Neuronal stem cell (in vitro differentiated cells): Measurements from ENCODE around the gene CGB3.
"Not testable (repeated sequence)": the region's sequence is repeated elsewhere in the genome, so short reads cannot be mapped to it uniquely, and the experiment has no call there.

Experiments
- DNase-seq: peaks from one replicate; pipeline ENCODE4 v3.0.0-alpha.2; 2013; ENCODE audit warnings: low spot score
- H2AFZ ChIP-seq: one replicate; pipeline ENCODE4 v1.6.1; 2013; ENCODE audit warnings: mild to moderate bottlenecking, low read length, inconsistent platforms
- H2AK5ac ChIP-seq: 2 replicates; pipeline ENCODE4 v1.6.1; 2013; ENCODE audit warnings: low read depth, mild to moderate bottlenecking, inconsistent platforms, low read length, moderate library complexity, mixed read lengths
- H2BK120ac ChIP-seq: 2 replicates; pipeline ENCODE4 v1.6.1; 2013; ENCODE audit warnings: low read depth, mild to moderate bottlenecking, inconsistent platforms, low read length, moderate library complexity, mixed read lengths
- H2BK12ac ChIP-seq: one replicate; pipeline ENCODE4 v1.6.1; 2013; ENCODE audit warnings: low read length, inconsistent platforms
- H2BK15ac ChIP-seq: 2 replicates; pipeline ENCODE4 v1.6.1; 2013; ENCODE audit warnings: mild to moderate bottlenecking, low read length, inconsistent platforms, mixed read lengths
- H2BK5ac ChIP-seq: one replicate; pipeline ENCODE4 v1.6.1; 2013; ENCODE audit warnings: inconsistent platforms, mild to moderate bottlenecking, low read length, moderate library complexity
- H3K14ac ChIP-seq: one replicate; pipeline ENCODE4 v1.6.1; 2013; ENCODE audit warnings: low read length, inconsistent platforms
- H3K18ac ChIP-seq: 2 replicates; pipeline ENCODE4 v1.6.1; 2013; ENCODE audit warnings: low read length, inconsistent platforms
- H3K23ac ChIP-seq: 2 replicates; pipeline ENCODE4 v1.6.1; 2013; ENCODE audit warnings: low read depth, mild to moderate bottlenecking, mixed read lengths, low read length, inconsistent platforms; ENCODE audit not compliant: poor library complexity
- H3K27ac ChIP-seq: replicated peaks from 3 replicates; pipeline ENCODE4 v1.5.1; 2013; ENCODE audit warnings: low read length, inconsistent platforms
- H3K27me3 ChIP-seq, 3 experiments: 2 replicates each; pipeline ENCODE4 v1.6.1; 2013; ENCODE audit warnings: low read length in 3 of 3, mild to moderate bottlenecking in 2 of 3, inconsistent platforms in 1 of 3, low read depth in 1 of 3, mixed read lengths in 1 of 3, moderate library complexity in 1 of 3; ENCODE audit not compliant: control insufficient read depth in 3 of 3, insufficient read depth in 3 of 3
- H3K36me3 ChIP-seq, 2 donors: replicated peaks in 1 of 2; 2 replicates each; pipeline ENCODE4 v1.6.1; 2013; ENCODE audit warnings: low read length in 2 of 2; ENCODE audit not compliant: control insufficient read depth in 2 of 2, insufficient read depth in 2 of 2
- H3K4ac ChIP-seq: 2 replicates; pipeline ENCODE4 v1.6.1; 2013; ENCODE audit warnings: inconsistent platforms, mild to moderate bottlenecking, low read length, moderate library complexity
- H3K4me1 ChIP-seq, 2 donors: 1 replicate in 1 of 2; 2 replicates in 1 of 2; pipeline ENCODE4 v1.6.1; 2013; ENCODE audit warnings: low read length in 2 of 2, low read depth in 1 of 2; ENCODE audit not compliant: control insufficient read depth in 2 of 2, insufficient read depth in 1 of 2
- H3K4me2 ChIP-seq: one replicate; pipeline ENCODE4 v1.6.1; 2013; ENCODE audit warnings: mild to moderate bottlenecking, low read length, inconsistent platforms; ENCODE audit not compliant: insufficient read depth, poor library complexity, severe bottlenecking
- H3K4me3 ChIP-seq, 2 donors: 2 replicates each; pipeline ENCODE4 v1.5.1; 2013; ENCODE audit warnings: low read length in 2 of 2, mild to moderate bottlenecking in 2 of 2, inconsistent platforms in 1 of 2, moderate library complexity in 1 of 2
- H3K79me1 ChIP-seq: one replicate; pipeline ENCODE4 v1.6.1; 2013; ENCODE audit warnings: low read depth, mild to moderate bottlenecking, inconsistent platforms, low read length, moderate library complexity
- H3K9ac ChIP-seq: one replicate; pipeline ENCODE4 v1.6.1; 2013; ENCODE audit warnings: mild to moderate bottlenecking, low read depth, low read length, inconsistent platforms; ENCODE audit not compliant: poor library complexity
- H3K9me3 ChIP-seq, 2 donors: replicated peaks in 1 of 2; 2 replicates each; pipeline versions ENCODE3 to v1.6.1; 2013; ENCODE audit warnings: low read length in 2 of 2, mild to moderate bottlenecking in 2 of 2, inconsistent platforms in 1 of 2, low read depth in 1 of 2, mixed read lengths in 1 of 2, moderate library complexity in 1 of 2; ENCODE audit not compliant: control insufficient read depth in 2 of 2, insufficient read depth in 1 of 2
- H4K8ac ChIP-seq: one replicate; pipeline ENCODE4 v1.6.1; 2013; ENCODE audit warnings: low read depth, mild to moderate bottlenecking, inconsistent platforms, low read length, moderate library complexity
- H4K91ac ChIP-seq: one replicate; pipeline ENCODE4 v1.6.1; 2013; ENCODE audit warnings: low read length, low read depth, mild to moderate bottlenecking, inconsistent platforms; ENCODE audit not compliant: poor library complexity
- WGBS, 2 donors: extraction: QIAGEN DNeasy Blood & Tissue Kit; methylation state at CpG; one replicate each; pipeline ENCODE4 v1.1.7; 2013; ENCODE audit warnings: missing lambda C conversion rate in 2 of 2, mixed read lengths in 1 of 2; ENCODE audit not compliant: insufficient read length in 2 of 2, insufficient replicate concordance in 1 of 2; ENCODE audit errors: extremely low coverage in 2 of 2; 5-methylcytosine and 5-hydroxymethylcytosine counted together

Gene CGB3

GRCh38 chr19:49043548-49043947, 19.4 kb upstream of the CGB3 start, which contains the start of gene CGB5:
Gene CGB5, plus strand, starts transcription at chr19:49043848. Its CDS starts 362 bp downstream, at chr19:49044210.
- not testable (repeated sequence) for H3K4me2 ChIP-seq, H2AK5ac ChIP-seq, H3K4me3 ChIP-seq, H3K27me3 ChIP-seq, DNase-seq, H3K4me1 ChIP-seq, H3K9me3 ChIP-seq, H3K14ac ChIP-seq, H3K79me1 ChIP-seq, H2AFZ ChIP-seq, H3K23ac ChIP-seq, H2BK5ac ChIP-seq, H3K18ac ChIP-seq, H4K91ac ChIP-seq, H2BK12ac ChIP-seq, H3K4ac ChIP-seq, H2BK15ac ChIP-seq, H4K8ac ChIP-seq, H3K27ac ChIP-seq, H3K36me3 ChIP-seq, H2BK120ac ChIP-seq, H3K9ac ChIP-seq
- no CpG with 5 or more reads among the region's 15 CpGs for WGBS, 2 donors

GRCh38 chr19:49042666-49043065, 18.5 kb upstream of the CGB3 start:
- not testable (repeated sequence) for H4K8ac ChIP-seq, DNase-seq, H2BK120ac ChIP-seq, H3K4me3 ChIP-seq, H3K27me3 ChIP-seq, H3K27ac ChIP-seq, H3K9me3 ChIP-seq, H2BK12ac ChIP-seq, H3K18ac ChIP-seq, H3K4ac ChIP-seq, H3K9ac ChIP-seq, H2AFZ ChIP-seq, H3K4me2 ChIP-seq, H3K14ac ChIP-seq, H4K91ac ChIP-seq, H3K23ac ChIP-seq, H3K36me3 ChIP-seq, H2BK5ac ChIP-seq, H3K4me1 ChIP-seq, H3K79me1 ChIP-seq, H2AK5ac ChIP-seq, H2BK15ac ChIP-seq
- no CpG with 5 or more reads among the region's 4 CpGs for WGBS, 2 donors

- no peak overlapping the region for H3K18ac ChIP-seq
- WGBS, 2 donors: no CpG with 5 or more reads among the region's 17 CpGs
- H3K36me3 ChIP-seq: no peaks in the 10 kb centered on the region
- H4K8ac ChIP-seq: no peak overlapping the region
- no peak overlapping the region for H3K9ac ChIP-seq
- H2BK120ac ChIP-seq: no peak overlapping the region
- no peak overlapping the region for H3K4ac ChIP-seq
- no peak overlapping the region for H3K4me3 ChIP-seq
- H3K27ac ChIP-seq: no peak overlapping the region
- H3K23ac ChIP-seq: no peak overlapping the region
- no peak overlapping the region for H3K14ac ChIP-seq
- no peak overlapping the region for H2AFZ ChIP-seq
- H2AK5ac ChIP-seq: no peak overlapping the region
- H3K9me3 ChIP-seq: no peaks in the 10 kb centered on the region
- no peak overlapping the region for H2BK12ac ChIP-seq
- no peak overlapping the region for H2BK15ac ChIP-seq
- H4K91ac ChIP-seq: no peak overlapping the region
- H3K79me1 ChIP-seq: no peaks in the 10 kb centered on the region
- H3K4me1 ChIP-seq: no peaks in the 10 kb centered on the region
- DNase-seq: no peak
- no peaks in the 10 kb centered on the region for H3K27me3 ChIP-seq
- H3K4me2 ChIP-seq: no peak overlapping the region
- H2BK5ac ChIP-seq: no peak overlapping the region
Observed at GRCh38 chr19:49042177-49042576, 18.0 kb upstream of the CGB3 start.

- H2BK15ac ChIP-seq, H2BK12ac ChIP-seq, H3K4me3 ChIP-seq, H2BK120ac ChIP-seq, H3K9ac ChIP-seq, DNase-seq, H3K14ac ChIP-seq, H3K27me3 ChIP-seq, H3K79me1 ChIP-seq, H4K8ac ChIP-seq, H2BK5ac ChIP-seq, H4K91ac ChIP-seq, H3K9me3 ChIP-seq, H3K23ac ChIP-seq, H3K4me2 ChIP-seq, H2AK5ac ChIP-seq, H2AFZ ChIP-seq, H3K4ac ChIP-seq, H3K18ac ChIP-seq, H3K27ac ChIP-seq, H3K4me1 ChIP-seq, H3K36me3 ChIP-seq: not testable (repeated sequence)
- WGBS, 2 donors: no CpG with 5 or more reads among the region's 9 CpGs
Observed at GRCh38 chr19:49039736-49040135, 15.6 kb upstream of the CGB3 start.
